ENCODE results near the gene MIF4GD.
"Not testable (repeated sequence)": the region's sequence is repeated elsewhere in the genome, so short reads cannot be mapped to it uniquely, and the experiment has no call there.

MIF4GD gene

DNA sequence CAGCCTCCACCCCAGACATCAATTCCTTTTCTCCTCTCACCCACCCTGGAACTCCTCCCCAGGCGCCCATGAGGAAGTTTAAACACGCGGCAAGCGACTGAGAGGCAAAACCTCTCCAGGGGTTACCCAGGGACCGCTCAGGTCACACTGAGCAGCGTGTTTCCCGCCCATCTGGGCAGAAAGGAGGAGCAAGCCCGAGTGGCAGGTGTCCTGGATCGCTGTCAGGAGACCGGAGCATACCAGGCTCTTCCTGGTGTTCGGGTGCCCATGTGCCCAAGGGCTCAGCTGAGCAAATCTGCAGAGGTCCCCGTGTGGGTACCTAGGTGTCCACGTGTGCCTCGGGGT lies 17.7 kb upstream of the MIF4GD start:
- peak in 1 of 2 donors; percentile 31 for DNase-seq (ENCODE audit: low read depth in 2 of 2)

DNA sequence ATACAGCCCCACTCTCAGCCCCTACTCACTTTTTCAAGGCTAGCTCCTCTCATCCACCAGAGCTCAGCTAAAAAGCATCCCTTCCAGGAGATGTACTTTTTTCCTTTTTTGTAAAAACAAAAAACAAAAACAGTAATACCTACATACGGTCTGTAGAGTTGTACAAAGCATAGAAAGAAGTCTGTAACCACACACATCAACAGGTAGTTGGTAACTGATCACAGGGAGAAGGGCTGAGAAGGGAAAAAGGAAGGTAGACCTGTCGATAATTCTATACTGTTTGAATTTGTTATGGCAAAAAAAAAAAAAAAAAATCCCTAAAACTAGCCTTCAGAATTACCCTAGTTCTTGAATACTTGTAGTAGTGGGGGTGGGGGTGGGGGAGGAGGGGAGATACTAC lies 17.3 kb upstream of the MIF4GD start:
- DNase-seq (ENCODE audit: low read depth in 2 of 2): no peak

DNA sequence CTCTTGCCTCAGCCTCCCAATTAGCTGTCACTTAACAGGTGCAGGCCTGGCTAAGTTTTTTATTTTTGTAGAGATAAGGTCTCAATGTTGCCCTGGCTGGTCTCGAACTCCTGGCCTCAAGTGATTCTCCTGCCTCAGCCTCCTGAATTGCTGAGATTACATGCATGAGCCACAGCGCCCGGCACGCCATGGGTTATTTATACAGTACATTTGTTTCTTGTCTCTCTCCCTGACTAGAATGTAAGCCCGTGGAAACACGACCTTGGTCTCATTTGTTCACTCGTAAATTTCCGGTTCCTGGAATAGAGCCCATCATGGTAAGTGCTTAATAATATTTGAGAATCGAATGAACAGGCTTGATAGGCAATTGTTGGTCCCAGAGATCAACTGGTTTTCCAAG lies 16.2 kb upstream of the MIF4GD start:
- DNase-seq (ENCODE audit: low read depth in 2 of 2): no peak

DNA sequence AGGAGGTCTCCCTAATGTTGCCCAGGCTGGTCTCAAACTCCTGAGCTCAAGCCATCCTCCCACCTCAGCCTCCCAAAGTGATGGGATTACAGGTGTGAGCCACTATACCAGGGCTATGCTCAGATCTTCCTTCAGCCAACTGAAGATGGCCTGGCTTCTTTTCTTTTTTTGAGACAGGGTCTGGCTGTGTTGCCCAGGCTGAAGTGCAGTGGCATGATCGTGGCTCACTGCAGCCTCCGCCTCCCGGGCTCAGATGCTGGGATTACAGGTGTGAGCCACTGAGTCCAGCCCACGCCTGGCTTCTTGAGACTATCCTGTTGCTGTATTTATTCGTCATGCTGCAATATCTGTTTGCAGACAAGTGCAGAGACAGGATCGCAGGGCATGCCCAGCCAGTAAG lies 14.1 kb upstream of the MIF4GD start:
- no peak for DNase-seq (ENCODE audit: low read depth in 2 of 2)

DNA sequence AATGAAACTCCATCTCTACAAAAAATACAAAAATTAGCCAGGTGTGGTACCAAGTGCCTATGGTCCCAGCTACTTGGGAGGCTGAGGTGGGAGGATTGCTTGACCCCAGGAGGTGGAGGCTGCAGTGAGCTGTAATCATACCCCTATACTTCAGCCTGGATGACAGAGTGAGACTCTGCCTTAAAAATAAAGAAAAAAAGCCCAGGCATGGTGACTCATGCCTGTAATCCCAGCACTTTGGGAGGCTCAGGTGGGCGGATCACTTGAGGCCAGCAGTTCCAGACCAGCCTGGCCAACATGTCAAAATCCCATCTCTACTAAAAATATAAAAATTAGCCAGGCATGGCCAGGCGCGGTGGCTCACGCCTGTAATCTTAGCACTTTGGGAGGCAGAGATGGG lies 9.2 kb upstream of the MIF4GD start:
- DNase-seq (ENCODE audit: low read depth in 2 of 2): not testable (repeated sequence)

DNA sequence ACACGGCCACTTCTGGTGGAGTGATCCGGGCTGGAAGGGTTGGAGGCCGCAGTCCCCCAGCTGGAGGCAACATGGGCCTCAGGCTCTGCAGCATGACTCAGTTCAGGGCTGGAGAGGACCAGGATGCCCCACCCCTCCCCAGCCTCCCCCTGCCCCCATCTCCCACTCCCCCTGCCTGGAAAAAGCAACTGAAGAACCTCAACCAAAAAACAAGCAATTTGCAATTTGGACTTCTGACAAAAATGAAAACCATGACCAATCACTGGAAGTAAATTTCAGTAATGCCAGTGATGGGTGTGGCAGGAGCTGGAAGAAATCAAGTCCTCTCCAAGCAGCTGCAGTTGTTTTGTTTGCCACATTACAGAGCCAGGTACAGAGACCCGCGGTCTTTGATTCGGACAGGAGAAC lies 6.6 kb upstream of the MIF4GD start:
- DNase-seq (ENCODE audit: low read depth in 2 of 2): no peak

DNA sequence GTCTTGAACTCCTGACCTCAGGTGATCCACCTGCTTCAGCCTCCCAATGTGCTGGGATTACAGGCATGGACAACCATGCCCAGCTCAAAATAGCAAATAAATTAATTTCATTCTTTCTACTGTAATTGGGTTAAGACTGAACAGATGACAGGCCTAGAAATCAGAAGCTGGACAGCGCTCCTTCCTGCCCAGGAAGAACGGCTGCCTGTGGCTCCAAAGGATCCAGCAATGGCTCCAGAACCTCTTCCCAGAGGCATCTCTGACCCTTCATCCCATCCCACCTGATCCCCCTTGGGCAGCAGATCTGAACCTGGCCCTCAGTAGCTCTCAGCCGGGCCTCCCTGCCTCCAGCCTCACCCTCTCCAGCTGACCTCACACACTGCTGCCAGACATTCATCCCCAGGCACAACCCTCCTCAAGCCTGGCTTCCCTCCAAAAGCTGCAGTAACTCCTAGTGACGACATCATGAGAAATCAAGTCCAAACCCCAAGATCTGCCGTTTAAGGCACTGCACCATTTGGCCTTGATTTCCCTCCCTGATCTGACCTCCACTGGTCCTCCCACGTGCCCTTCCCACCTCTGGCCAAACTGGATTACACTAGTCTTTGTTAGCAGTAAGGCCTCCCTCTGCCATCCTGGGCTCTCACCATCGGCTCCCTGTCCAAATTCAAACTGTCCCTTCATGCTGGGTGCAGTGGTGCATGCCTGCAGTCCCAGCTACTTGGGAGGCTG lies 3.1 kb upstream of the MIF4GD start:
- no peak for DNase-seq (ENCODE audit: low read depth in 2 of 2)

DNA sequence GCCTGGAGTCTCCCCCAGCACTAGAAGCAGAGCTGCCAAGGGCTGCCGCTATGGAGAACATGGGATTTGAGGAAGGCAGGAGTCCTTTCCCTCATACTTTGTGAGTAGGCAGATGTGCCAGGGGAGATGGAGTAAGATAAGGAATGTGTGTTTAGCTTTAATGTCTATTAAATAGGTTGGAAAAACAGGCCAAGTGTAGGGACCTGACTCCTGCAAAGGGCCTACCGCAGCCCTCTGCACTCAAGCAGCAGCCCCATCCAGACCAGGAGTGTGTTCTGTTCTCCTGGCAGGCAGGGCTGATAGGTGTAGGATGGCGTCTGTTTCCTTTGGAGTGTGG lies 1.8 kb upstream of the MIF4GD start:
- DNase-seq (ENCODE audit: low read depth in 2 of 2): no peak

DNA sequence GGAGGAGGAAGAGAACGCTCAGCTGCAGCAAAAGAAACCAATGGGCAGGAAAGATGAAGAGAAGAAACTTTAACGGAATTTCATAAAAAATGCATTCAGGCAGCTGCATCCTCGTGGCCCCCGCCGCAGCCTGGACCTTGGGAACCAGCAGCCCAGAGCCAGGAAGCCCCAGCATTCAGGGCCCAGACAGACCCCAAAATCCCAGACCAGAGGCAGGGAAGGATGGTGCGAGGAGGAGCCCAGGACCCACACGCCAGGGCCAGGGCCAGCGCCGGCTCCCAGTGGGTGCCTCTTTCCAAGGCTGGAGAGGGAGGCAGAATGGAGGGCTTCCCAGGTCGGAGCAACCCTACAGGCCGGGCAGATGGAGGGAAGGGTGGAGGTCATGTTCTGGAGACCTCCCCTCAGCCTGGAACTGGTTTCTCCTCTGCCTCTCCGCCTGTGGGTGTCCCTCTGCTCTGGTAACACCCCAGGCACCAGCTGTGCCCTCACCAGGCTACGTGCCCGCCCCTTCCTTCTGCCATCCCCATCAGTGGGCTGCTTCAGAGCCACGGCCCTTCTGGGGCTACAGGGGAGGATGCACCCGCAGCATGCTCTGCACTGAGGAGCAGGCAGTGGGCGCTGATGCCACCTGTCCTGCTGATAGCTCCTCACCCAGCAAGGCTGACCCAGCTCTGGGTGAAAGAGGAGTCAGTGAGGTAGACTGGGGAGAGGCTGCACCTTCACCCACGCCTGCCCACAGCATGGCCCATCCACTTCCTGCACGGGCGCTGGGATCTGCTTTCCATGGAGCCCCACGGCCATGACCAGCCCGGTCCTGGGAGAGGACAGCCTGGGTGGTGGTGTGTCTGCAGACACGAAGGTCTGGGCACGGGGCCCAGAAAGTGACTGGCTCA lies 1.2 kb upstream of the MIF4GD start:
- DNase-seq (ENCODE audit: low read depth in 2 of 2): no peak

DNA sequence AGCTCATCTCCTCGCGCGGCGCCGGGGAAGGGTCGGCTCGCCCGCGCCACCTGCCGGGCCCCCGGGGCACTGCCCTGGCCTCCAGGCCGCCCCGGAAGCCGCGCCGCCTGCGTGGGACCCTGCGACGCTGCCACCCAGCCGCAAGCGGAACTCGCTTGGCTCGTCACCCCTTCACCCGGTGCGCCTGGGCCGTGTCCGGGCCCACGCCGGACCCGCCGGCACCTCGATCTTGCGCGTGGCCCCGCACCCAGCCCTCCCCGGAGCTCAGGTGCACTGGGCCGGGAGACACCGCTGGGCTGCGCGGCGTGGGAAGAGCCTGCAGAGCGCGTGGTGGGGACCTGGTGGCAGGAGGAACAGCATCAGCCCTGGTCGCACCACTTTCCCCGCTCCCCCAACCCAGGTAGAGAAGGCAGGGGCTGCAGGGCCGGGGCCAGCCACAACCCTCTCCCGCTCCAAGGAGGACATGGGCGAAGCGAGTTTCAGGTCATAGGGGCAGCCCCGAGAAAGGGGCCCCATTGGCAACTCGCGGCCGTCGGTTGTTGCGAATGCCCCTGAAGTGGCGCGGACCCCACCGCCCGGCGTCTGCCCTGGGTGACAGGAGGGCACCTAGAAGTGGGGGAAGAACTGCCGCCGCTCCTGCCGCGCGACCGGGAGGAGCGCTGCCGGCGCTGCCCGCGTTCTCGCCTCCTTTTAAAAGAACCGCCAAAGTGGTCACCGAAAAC lies 363 bp upstream of the MIF4GD start:
- peak; percentile 82 to 90 for DNase-seq (ENCODE audit: low read depth in 2 of 2)

DNA sequence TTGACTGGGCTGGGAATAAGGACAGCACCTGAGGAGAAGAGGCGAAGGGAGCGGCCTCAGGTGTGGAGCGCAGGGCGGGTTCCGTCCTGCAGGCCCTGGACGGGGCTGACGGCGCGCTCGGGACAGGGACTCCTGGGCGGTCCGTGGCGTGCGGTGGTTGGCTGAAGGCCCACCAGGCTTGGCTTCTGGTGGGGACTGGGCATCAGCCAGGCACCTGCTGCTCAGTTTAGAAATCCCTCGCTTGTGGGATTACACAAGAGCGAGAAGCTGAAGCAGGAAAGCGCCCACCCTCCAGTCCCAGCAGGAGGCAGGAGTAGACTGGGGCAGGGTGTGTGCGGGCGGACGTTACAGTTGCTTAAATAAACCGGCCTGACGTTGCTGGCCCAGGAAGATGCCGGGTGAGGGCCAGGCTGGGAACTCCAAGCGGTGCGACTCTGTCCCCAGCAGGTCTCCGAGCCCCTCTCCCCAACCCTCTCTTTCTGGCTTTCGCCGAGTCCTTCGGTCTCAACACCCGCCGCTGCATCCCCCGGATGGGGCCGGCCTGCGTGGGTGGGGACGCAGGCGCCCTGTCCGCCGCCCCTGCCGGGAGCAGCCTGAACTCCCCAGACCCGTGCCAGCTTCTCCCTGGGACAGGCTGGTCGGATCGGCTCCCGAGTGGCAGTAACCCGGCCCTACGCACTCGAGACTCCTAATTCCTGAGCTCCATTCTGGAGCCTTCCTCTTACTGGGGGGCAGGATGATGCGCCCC lies 639 bp downstream of the MIF4GD start:
- DNase-seq (ENCODE audit: low read depth in 2 of 2): peak; percentile 60

DNA sequence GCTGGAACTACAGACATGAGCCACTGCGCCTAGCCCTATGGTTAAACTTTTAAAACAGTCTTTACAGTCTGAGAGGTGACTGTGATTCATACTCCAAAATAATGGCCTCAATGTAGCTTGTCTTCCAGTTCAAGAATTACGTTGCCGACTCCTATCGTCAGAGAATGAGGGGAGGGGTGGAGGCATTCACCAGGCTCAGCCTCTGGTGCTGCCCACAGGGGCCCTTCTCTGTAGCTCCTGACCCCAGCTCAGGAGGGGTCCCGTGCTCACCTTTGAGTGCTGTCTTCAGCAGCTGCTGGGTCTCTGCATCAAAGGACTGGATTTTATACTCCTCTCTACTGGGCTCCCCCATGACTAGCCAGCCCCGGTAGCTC lies 1.2 kb downstream of the MIF4GD start:
- no peak for DNase-seq (ENCODE audit: low read depth in 2 of 2)

DNA sequence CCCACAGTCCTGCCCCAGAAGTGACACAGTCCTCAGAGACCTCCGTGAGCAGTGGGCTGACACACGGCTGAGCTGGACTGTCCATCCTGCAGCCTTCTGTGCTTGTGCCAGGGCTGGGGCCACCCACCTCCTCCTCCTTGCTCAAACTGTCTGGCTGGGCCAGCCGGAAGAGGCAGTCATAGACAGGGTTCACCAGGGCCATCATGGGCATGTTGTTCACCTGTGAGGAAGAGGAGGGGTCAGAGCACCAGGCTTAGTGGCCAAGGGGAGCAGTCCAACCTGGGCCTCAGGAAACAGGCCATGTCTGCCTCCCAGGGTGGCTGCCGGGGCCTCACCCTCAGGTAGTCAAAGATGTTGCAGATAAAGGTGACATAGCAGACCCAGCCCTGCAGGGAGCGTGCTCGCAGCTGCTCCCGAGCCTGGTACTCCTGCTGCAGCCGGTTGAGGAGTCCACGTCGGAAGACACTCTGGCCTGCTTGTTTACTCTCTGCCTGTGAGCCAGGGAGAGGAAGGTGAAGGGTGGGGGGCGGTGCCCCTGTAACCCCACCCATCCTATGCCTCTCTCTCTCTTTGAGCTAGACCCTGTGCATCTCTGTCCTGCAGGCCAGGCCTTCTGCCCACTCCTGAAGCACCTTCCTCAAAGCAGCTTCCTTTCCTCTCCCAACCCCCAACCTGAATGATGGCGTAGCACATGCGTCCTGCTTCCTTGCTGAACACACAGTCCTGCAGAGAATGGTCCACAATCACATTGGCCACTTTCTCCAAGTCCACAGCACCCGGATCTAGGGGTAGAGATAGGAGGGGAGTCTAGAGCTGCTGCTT lies 3.4 kb downstream of the MIF4GD start:
- no peak for DNase-seq (ENCODE audit: low read depth in 2 of 2)

DNA sequence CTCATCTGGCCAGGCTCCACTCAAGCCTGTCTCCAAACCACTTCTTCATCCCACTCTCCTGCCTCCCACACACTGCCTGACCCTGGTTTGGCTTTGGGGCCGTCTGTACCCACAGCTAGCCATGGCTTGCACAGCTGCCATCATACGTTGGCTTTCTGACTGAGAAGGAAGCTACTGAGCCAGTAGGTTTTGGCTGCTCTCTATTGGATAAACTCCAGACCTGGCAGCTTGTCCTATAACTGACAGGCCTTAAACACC lies 3.9 kb downstream of the MIF4GD start:
- DNase-seq (ENCODE audit: low read depth in 2 of 2): no peak

DNA sequence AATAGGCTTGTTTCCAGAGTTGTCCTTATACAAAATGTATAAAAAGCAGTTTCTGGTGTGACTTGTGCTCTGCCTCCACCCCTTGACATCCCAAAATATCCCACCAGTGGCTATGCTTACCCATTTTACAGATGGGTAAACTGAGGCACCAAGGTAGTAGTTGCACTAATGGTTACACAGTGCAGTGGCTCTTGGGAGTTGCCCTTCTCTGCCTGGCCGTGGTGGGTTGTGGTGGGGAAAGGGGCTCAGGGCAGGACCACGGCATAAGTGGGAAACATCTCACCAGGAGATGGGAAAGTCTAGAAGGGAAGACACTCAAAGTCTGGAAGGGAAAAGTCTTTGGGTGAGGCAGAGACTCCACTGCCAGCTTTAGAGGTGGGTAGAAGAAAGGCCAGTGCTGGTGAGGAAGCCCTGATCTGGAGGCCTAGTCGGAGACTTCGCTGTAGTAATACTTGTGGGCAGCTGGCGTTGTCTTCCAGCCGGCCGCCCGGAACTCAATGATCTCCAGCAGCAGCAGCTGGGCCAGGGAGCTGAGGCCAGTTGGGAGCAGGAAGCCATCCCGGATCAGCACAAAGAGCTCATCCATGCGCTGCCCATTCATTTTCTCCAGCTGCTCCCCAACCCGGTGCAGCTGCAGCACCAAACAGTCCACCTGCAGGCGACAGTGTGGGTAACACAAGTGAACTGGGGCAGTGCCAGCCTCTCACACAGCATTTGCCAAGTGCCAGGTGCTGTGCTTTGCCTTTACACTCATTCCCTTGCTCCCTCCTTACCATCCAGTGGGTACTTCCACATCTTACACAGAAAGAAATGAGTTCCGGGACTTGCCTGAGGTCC lies 4.5 kb downstream of the MIF4GD start:
- no peak for DNase-seq (ENCODE audit: low read depth in 2 of 2)

DNA sequence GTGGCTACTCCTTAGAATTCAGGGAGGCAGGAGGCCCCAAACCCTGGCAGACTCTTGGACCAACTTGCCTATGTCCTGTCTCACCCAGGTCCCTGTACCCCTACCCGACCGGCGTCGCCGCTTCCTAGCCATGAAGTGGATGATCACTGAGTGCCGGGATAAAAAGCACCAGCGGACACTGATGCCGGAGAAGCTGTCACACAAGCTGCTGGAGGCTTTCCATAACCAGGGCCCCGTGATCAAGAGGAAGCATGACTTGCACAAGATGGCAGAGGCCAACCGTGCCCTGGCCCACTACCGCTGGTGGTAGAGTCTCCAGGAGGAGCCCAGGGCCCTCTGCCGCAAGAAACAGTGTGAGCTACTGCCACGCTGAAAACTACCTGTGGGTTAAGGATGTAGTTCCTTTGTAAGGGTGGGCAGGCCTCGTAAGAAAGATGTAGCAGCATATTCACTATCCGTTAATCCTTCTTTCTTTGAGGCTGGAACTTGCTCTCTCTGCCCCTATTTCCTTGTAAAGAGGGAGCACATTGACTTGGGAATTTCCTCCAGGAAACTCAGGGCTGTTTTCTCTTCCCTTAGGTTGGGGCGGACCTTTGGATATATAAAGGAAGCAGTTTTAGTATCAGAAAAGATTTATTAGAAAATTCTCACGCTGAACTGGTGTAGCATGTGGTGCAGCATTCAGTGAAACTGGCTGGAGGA lies 5.3 kb downstream of the MIF4GD start:
- no peak for DNase-seq (ENCODE audit: low read depth in 2 of 2)

DNA sequence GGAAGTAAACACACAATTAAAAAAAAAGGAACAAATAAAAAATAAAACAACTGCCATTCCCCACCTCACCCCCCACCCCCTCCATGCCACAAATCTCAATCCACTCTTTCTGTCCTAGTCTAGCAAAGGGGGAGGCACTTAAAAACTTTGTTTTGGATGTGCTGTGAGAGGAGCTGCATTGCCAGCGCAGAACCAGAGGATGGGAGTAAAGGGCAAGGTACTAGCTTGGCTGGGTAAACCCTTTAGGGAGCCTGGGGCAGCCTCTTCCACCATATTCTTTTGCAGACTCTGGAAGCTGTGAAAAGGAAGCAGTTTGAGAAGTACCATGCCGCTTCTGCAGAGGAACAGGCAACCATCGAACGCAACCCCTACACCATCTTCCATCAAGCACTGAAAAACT lies 8.0 kb downstream of the MIF4GD start:
- DNase-seq (ENCODE audit: low read depth in 2 of 2): no peak

DNA sequence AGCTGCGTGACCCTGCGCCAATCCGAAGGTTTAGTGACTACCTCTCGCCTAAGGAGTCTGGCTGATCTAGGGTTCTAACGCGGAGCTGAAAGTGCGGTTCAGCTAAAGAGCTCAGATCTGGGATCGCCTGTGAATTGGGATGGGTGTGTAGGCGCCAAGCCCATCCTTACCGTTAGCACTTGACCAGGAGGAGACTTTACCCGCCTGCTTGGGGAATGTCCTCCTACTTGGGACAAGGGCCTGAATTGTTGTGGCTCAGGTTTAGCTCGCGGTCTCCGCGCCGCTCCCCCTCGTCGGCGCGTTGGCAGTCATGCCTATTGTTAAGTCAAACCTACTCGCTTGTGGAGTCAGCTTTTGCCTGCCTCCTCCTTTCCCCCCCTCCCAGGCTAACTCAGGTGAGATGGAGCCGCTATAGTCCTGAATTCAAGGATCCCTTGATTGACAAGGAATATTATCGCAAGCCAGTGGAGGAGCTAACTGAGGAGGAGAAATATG lies 8.9 kb downstream of the MIF4GD start:
- no peak for DNase-seq (ENCODE audit: low read depth in 2 of 2)

DNA sequence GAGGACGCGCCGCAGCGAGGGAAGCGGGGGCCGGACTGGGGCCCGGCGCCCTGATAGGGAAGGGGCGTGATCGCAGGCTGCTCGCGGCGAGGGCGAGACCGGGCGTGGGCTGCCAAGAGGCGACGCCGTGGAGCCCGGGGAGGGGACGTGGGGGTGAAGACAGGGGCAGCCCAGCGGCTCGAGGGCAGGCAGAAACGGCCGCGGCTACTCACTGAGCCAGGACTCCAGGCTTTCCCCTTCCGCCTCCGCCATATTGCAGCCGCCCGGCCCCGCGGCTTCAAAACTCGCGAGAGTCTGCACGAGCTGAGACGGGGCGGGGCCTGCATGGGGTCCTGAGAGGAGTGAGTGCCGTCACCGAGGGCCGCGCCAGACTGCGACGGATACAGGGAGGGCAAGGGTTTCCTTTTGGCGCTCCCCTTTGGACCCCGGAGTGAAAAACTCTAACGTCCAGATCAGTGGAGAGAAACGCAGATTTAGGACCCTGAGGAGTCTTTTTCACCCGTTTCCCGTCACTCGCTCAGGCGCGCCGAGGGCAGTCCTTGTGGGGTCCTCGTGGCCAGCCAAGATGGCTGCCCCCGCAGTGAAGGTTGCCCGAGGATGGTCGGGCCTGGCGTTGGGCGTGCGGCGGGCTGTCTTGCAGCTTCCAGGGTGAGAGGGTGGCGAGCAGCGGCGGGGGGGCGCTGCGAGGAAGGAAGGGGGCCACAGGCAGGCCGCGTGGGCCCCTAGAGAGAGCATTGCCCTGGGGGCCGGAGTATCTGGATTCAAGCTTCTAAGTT lies 9.5 kb downstream of the MIF4GD start, which contains the start of the genes GGA3 and MRPS7:
TSS of gene GGA3 (minus strand) at position 271 of the 776 bp plus-strand sequence. CDS start at position 252, 19 bp downstream.
TSS of gene MRPS7 (plus strand) at position 544 of the 776 bp plus-strand sequence. CDS start at position 566, 22 bp downstream.
- peak; percentile 91 to 93 for DNase-seq (ENCODE audit: low read depth in 2 of 2)
